Natural killer cell (primary cell): Measurements from ENCODE around the gene C1orf87. TPM values are rescaled to one million over a fixed set of nuclear protein-coding genes. Genes with fewer than 3 reads are reported as not detected.

ENCODE experiments used
- ATAC-seq, 3 donors: fragments of 150-1000 bp in 2 of 3; fragments of 200-7000 bp in 1 of 3; cut with Tn5 transposase; 1 replicate in 1 of 3; 2 replicates in 2 of 3; pipeline ENCODE4 v1.10.0; 2021; ENCODE audit warnings: mild to moderate bottlenecking in 2 of 3, moderate library complexity in 2 of 3
- DNase-seq, 2 donors: peaks; one replicate each; pipeline versions ENCODE4 v3.0.0 to v3.0.0-alpha.2; 2013 to 2021; ENCODE audit warnings: mixed read lengths in 1 of 2
- H3K27ac ChIP-seq: one replicate; pipeline ENCODE4 v1.5.1; 2013; ENCODE audit warnings: mild to moderate bottlenecking, low read length
- H3K27me3 ChIP-seq: one replicate; pipeline ENCODE4 v1.6.1; 2013; ENCODE audit warnings: low read length; ENCODE audit not compliant: control insufficient read depth, insufficient read depth
- H3K36me3 ChIP-seq: one replicate; pipeline ENCODE4 v1.6.1; 2013; ENCODE audit warnings: low read length; ENCODE audit not compliant: control insufficient read depth, insufficient read depth
- H3K4me1 ChIP-seq: one replicate; pipeline ENCODE4 v1.6.1; 2013; ENCODE audit warnings: low read length; ENCODE audit not compliant: control insufficient read depth, insufficient read depth
- H3K4me3 ChIP-seq: one replicate; pipeline ENCODE4 v1.5.1; 2013; ENCODE audit warnings: low read length
- H3K9me3 ChIP-seq: one replicate; pipeline ENCODE4 v1.6.1; 2013; ENCODE audit warnings: low read length; ENCODE audit not compliant: control insufficient read depth, insufficient read depth
- H3K27ac Mint-ChIP-seq, 2 donors: one replicate each; pipeline ENCODE4 v1.8.0; 2022; ENCODE audit warnings: mild to moderate bottlenecking in 2 of 2, mixed read lengths in 2 of 2, moderate library complexity in 1 of 2
- H3K27me3 Mint-ChIP-seq, 2 donors: one replicate each; pipeline ENCODE4 v1.8.0; 2022; ENCODE audit warnings: low read depth in 2 of 2, mixed read lengths in 2 of 2
- H3K36me3 Mint-ChIP-seq: one replicate; pipeline ENCODE4 v1.8.0; 2022; ENCODE audit warnings: mixed read lengths
- H3K4me1 Mint-ChIP-seq, 2 donors: one replicate each; pipeline ENCODE4 v1.8.0; 2022; ENCODE audit warnings: mixed read lengths in 2 of 2
- H3K4me3 Mint-ChIP-seq: one replicate; pipeline ENCODE4 v1.8.0; 2022; ENCODE audit warnings: mild to moderate bottlenecking, moderate library complexity, mixed read lengths
- H3K9me3 Mint-ChIP-seq, 2 donors: one replicate each; pipeline ENCODE4 v1.8.0; 2022; ENCODE audit warnings: mixed read lengths in 2 of 2
- WGBS: methylation state at CpG from one replicate; pipeline ENCODE4 v1.1.7; 2013; ENCODE audit warnings: missing lambda C conversion rate; ENCODE audit not compliant: insufficient coverage; 5-methylcytosine and 5-hydroxymethylcytosine counted together
- intact Hi-C: fragments of 100-400 bp; cut with micrococcal nuclease; formaldehyde crosslinking; loops from one replicate; pipeline ENCODE4 v1.14.2; 2022
- total RNA-seq, 4 donors: library from RNA; stranded (reverse); fragments of 120-200 nt in 1 of 4; gene quantifications; one replicate each; pipeline versions ENCODE4 v1.2.3 to v1.2.4, GENCODE V29; 2013 to 2022
- TF ChIP-seq, protein P1 (sequence below): fragments of 200-600 bp; IDR thresholded peaks from one replicate; pipeline ENCODE4 v1.8.0; 2022; ENCODE audit warnings: antibody characterized with exemption

C1orf87 gene
- total RNA-seq, 3 donors from 2014 or later (not counting 1 experiment from before 2014, with no cell fraction given) = not detected

DNA sequence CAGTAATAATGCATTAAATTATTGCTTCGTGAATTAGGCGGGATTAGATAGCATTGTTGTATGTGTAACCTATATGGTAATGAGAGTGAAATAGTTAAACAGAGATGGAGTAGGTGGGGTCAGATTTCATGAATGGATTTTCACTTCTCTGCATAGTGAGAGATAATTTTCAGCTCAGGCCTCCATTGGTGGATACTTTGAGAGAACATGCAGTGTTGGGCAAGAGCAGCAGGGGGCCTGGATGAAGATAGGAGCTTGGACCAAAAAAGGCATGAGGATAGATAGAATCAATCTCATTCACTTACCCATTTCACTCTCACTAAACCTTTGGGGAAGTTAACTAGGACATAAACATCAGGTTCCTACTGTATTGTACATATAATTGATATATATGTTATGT is 39.5 kb upstream of the C1orf87 start:
- 94% methylated on average over 2 of the region's 2 CpGs for WGBS
- Histone ChIP-seq H3K27me3 (no peaks in the 10 kb centered on the region), H3K9me3 (no peaks in the 10 kb centered on the region), H3K27ac (no peak overlapping the region), H3K4me3 (no peak overlapping the region), H3K4me1 (no peaks in the 10 kb centered on the region), H3K36me3 (no peaks in the 10 kb centered on the region)
- Mint-ChIP-seq H3K9me3 (no peaks in the 10 kb centered on the region), H3K4me3 (no peak overlapping the region), H3K36me3 (no peaks in the 10 kb centered on the region), H3K27ac (no peak overlapping the region), H3K27me3 (no peaks in the 10 kb centered on the region), H3K4me1 (no peaks in the 10 kb centered on the region)
- TF ChIP-seq, protein P1, sequence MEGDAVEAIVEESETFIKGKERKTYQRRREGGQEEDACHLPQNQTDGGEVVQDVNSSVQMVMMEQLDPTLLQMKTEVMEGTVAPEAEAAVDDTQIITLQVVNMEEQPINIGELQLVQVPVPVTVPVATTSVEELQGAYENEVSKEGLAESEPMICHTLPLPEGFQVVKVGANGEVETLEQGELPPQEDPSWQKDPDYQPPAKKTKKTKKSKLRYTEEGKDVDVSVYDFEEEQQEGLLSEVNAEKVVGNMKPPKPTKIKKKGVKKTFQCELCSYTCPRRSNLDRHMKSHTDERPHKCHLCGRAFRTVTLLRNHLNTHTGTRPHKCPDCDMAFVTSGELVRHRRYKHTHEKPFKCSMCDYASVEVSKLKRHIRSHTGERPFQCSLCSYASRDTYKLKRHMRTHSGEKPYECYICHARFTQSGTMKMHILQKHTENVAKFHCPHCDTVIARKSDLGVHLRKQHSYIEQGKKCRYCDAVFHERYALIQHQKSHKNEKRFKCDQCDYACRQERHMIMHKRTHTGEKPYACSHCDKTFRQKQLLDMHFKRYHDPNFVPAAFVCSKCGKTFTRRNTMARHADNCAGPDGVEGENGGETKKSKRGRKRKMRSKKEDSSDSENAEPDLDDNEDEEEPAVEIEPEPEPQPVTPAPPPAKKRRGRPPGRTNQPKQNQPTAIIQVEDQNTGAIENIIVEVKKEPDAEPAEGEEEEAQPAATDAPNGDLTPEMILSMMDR = no peak
- intact Hi-C loops = no loop called here
- DNase-seq = no peak
- ATAC-seq = no peak

DNA sequence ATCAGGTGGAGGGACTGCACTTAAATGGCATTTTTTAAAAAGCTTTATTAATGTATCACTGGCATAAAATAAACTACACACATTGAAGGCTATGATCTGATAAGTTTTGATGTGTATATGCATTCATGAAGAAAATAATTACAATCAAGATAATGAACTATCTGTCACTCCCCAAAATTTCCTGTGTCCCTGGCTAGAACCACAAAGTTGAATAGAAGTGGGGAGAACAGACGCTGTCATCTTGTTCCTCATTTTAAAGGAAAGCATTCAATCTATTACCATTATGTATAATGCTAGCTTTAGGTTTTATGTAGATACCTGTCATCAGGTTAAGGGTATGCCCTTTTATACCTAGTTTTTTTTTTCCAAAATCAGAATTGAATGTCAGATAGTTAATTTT is 38.1 kb upstream of the C1orf87 start:
- Histone ChIP-seq H3K9me3 (no peaks in the 10 kb centered on the region), H3K36me3 (no peaks in the 10 kb centered on the region), H3K4me3 (no peak overlapping the region), H3K27me3 (no peaks in the 10 kb centered on the region), H3K27ac (no peak overlapping the region), H3K4me1 (no peaks in the 10 kb centered on the region)
- H3K27me3 Mint-ChIP-seq = no peaks in the 10 kb centered on the region
- intact Hi-C loops = no loop called here
- H3K9me3 Mint-ChIP-seq = no peaks in the 10 kb centered on the region
- H3K36me3 Mint-ChIP-seq = no peaks in the 10 kb centered on the region
- no peaks in the 10 kb centered on the region for H3K4me1 Mint-ChIP-seq
- DNase-seq = no peak
- ATAC-seq = no peak
- TF ChIP-seq, protein P1 = no peak
- H3K4me3 Mint-ChIP-seq = no peak overlapping the region
- no peak overlapping the region for H3K27ac Mint-ChIP-seq
- WGBS = no CpG with 5 or more reads among the region's 1 CpG

GRCh38 chr1:60111118-60111517 is 37.5 kb upstream of the C1orf87 start:
- Mint-ChIP-seq H3K4me3 (no peak overlapping the region), H3K9me3 (no peaks in the 10 kb centered on the region), H3K27ac (no peak overlapping the region), H3K4me1 (no peaks in the 10 kb centered on the region), H3K27me3 (no peaks in the 10 kb centered on the region), H3K36me3 (no peaks in the 10 kb centered on the region)
- no peaks in the 10 kb centered on the region for H3K27me3 ChIP-seq
- TF ChIP-seq, protein P1 = no peak
- H3K9me3 ChIP-seq = no peaks in the 10 kb centered on the region
- ATAC-seq = no peak
- no peak for DNase-seq
- no peaks in the 10 kb centered on the region for H3K36me3 ChIP-seq
- H3K4me1 ChIP-seq = no peaks in the 10 kb centered on the region
- WGBS = 94% methylated on average over 2 of the region's 2 CpGs
- H3K4me3 ChIP-seq = no peak overlapping the region
- H3K27ac ChIP-seq = no peak overlapping the region
- intact Hi-C loops = no loop called here

- H3K4me1 ChIP-seq = no peaks in the 10 kb centered on the region
- 81% methylated on average over 3 of the region's 3 CpGs for WGBS
- no peaks in the 10 kb centered on the region for H3K4me1 Mint-ChIP-seq
These were observed 34.6 kb upstream of the C1orf87 start for GRCh38 chr1:60108196-60108595.

More at GRCh38 chr1:60108196-60108595, 34.6 kb upstream of the C1orf87 start:
- Mint-ChIP-seq H3K9me3 (no peaks in the 10 kb centered on the region), H3K27me3 (no peaks in the 10 kb centered on the region), H3K36me3 (no peaks in the 10 kb centered on the region), H3K4me3 (no peak overlapping the region), H3K27ac (no peak overlapping the region)
- no peaks in the 10 kb centered on the region for H3K9me3 ChIP-seq
- H3K27ac ChIP-seq = no peak overlapping the region
- DNase-seq = no peak
- TF ChIP-seq, protein P1 = no peak
- no peak for ATAC-seq
- no peaks in the 10 kb centered on the region for H3K36me3 ChIP-seq
- no peak overlapping the region for H3K4me3 ChIP-seq
- H3K27me3 ChIP-seq = no peaks in the 10 kb centered on the region
- intact Hi-C loops = no loop called here
